Neuronal stem cell (in vitro differentiated cells): Measurements from ENCODE around the gene TACC2.

Experiments used
- DNase-seq: peaks from one replicate; pipeline ENCODE4 v3.0.0-alpha.2; 2013; ENCODE audit warnings: low spot score
- H2AFZ ChIP-seq: one replicate; pipeline ENCODE4 v1.6.1; 2013; ENCODE audit warnings: mild to moderate bottlenecking, low read length, inconsistent platforms
- H2AK5ac ChIP-seq: 2 replicates; pipeline ENCODE4 v1.6.1; 2013; ENCODE audit warnings: low read depth, mild to moderate bottlenecking, inconsistent platforms, low read length, moderate library complexity, mixed read lengths
- H2BK120ac ChIP-seq: 2 replicates; pipeline ENCODE4 v1.6.1; 2013; ENCODE audit warnings: low read depth, mild to moderate bottlenecking, inconsistent platforms, low read length, moderate library complexity, mixed read lengths
- H2BK12ac ChIP-seq: one replicate; pipeline ENCODE4 v1.6.1; 2013; ENCODE audit warnings: low read length, inconsistent platforms
- H2BK15ac ChIP-seq: 2 replicates; pipeline ENCODE4 v1.6.1; 2013; ENCODE audit warnings: mild to moderate bottlenecking, low read length, inconsistent platforms, mixed read lengths
- H2BK5ac ChIP-seq: one replicate; pipeline ENCODE4 v1.6.1; 2013; ENCODE audit warnings: inconsistent platforms, mild to moderate bottlenecking, low read length, moderate library complexity
- H3K14ac ChIP-seq: one replicate; pipeline ENCODE4 v1.6.1; 2013; ENCODE audit warnings: low read length, inconsistent platforms
- H3K18ac ChIP-seq: 2 replicates; pipeline ENCODE4 v1.6.1; 2013; ENCODE audit warnings: low read length, inconsistent platforms
- H3K23ac ChIP-seq: 2 replicates; pipeline ENCODE4 v1.6.1; 2013; ENCODE audit warnings: low read depth, mild to moderate bottlenecking, mixed read lengths, low read length, inconsistent platforms; ENCODE audit not compliant: poor library complexity
- H3K27ac ChIP-seq: replicated peaks from 3 replicates; pipeline ENCODE4 v1.5.1; 2013; ENCODE audit warnings: low read length, inconsistent platforms
- H3K27me3 ChIP-seq, 3 experiments: 2 replicates each; pipeline ENCODE4 v1.6.1; 2013; ENCODE audit warnings: low read length in 3 of 3, mild to moderate bottlenecking in 2 of 3, inconsistent platforms in 1 of 3, low read depth in 1 of 3, mixed read lengths in 1 of 3, moderate library complexity in 1 of 3; ENCODE audit not compliant: control insufficient read depth in 3 of 3, insufficient read depth in 3 of 3
- H3K36me3 ChIP-seq, 2 donors: replicated peaks in 1 of 2; 2 replicates each; pipeline ENCODE4 v1.6.1; 2013; ENCODE audit warnings: low read length in 2 of 2; ENCODE audit not compliant: control insufficient read depth in 2 of 2, insufficient read depth in 2 of 2
- H3K4ac ChIP-seq: 2 replicates; pipeline ENCODE4 v1.6.1; 2013; ENCODE audit warnings: inconsistent platforms, mild to moderate bottlenecking, low read length, moderate library complexity
- H3K4me1 ChIP-seq, 2 donors: 1 replicate in 1 of 2; 2 replicates in 1 of 2; pipeline ENCODE4 v1.6.1; 2013; ENCODE audit warnings: low read length in 2 of 2, low read depth in 1 of 2; ENCODE audit not compliant: control insufficient read depth in 2 of 2, insufficient read depth in 1 of 2
- H3K4me2 ChIP-seq: one replicate; pipeline ENCODE4 v1.6.1; 2013; ENCODE audit warnings: mild to moderate bottlenecking, low read length, inconsistent platforms; ENCODE audit not compliant: insufficient read depth, poor library complexity, severe bottlenecking
- H3K4me3 ChIP-seq, 2 donors: 2 replicates each; pipeline ENCODE4 v1.5.1; 2013; ENCODE audit warnings: low read length in 2 of 2, mild to moderate bottlenecking in 2 of 2, inconsistent platforms in 1 of 2, moderate library complexity in 1 of 2
- H3K79me1 ChIP-seq: one replicate; pipeline ENCODE4 v1.6.1; 2013; ENCODE audit warnings: low read depth, mild to moderate bottlenecking, inconsistent platforms, low read length, moderate library complexity
- H3K9ac ChIP-seq: one replicate; pipeline ENCODE4 v1.6.1; 2013; ENCODE audit warnings: mild to moderate bottlenecking, low read depth, low read length, inconsistent platforms; ENCODE audit not compliant: poor library complexity
- H3K9me3 ChIP-seq, 2 donors: replicated peaks in 1 of 2; 2 replicates each; pipeline versions ENCODE3 to v1.6.1; 2013; ENCODE audit warnings: low read length in 2 of 2, mild to moderate bottlenecking in 2 of 2, inconsistent platforms in 1 of 2, low read depth in 1 of 2, mixed read lengths in 1 of 2, moderate library complexity in 1 of 2; ENCODE audit not compliant: control insufficient read depth in 2 of 2, insufficient read depth in 1 of 2
- H4K8ac ChIP-seq: one replicate; pipeline ENCODE4 v1.6.1; 2013; ENCODE audit warnings: low read depth, mild to moderate bottlenecking, inconsistent platforms, low read length, moderate library complexity
- H4K91ac ChIP-seq: one replicate; pipeline ENCODE4 v1.6.1; 2013; ENCODE audit warnings: low read length, low read depth, mild to moderate bottlenecking, inconsistent platforms; ENCODE audit not compliant: poor library complexity
- WGBS, 2 donors: extraction: QIAGEN DNeasy Blood & Tissue Kit; methylation state at CpG; one replicate each; pipeline ENCODE4 v1.1.7; 2013; ENCODE audit warnings: missing lambda C conversion rate in 2 of 2, mixed read lengths in 1 of 2; ENCODE audit not compliant: insufficient read length in 2 of 2, insufficient replicate concordance in 1 of 2; ENCODE audit errors: extremely low coverage in 2 of 2; 5-methylcytosine and 5-hydroxymethylcytosine counted together

TACC2 gene

DNA sequence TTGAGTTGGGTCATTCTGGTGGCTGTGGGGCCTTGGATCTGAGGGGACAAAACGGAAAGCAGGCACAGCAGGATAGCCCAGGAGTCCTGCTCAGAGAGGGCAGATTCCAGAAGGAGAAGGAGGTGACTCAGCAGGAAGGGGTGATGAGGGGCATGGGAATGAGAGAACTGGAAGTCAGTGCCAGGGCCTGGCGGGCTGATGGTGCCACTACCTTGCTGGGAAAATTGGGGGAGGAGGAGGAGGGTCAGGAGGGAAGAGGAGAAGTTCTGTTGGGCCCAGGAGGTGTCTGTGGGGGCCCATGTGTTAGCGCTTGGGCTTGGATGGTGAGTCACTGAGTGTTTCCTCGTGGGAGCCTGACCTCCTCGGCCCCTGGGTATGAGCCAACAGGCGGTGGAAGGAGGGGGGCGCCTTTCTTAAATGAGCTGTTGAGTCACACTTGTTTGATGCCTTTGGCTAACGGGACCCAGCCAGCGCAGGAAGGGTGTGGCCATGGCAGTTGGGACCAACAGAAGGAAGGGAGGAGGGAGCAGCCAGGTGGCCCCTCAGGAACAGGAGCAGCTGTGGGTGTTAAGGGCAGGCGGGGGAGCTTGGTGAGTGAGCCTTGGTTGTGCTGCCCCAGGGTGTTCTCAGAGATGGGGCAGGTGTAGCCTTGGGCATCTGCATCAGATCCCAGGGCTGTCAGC is 152.1 kb downstream of the TACC2 start:
- Histone ChIP-seq H2BK5ac (no peak overlapping the region), H3K79me1 (peaks cover 7% of the 10 kb centered on the region), H3K4ac (no peak overlapping the region), H4K91ac (no peak overlapping the region), H3K27me3 (no peaks in the 10 kb centered on the region), H3K18ac (no peak overlapping the region), H3K27ac (no peak overlapping the region), H3K9ac (no peak overlapping the region), H3K23ac (peak overlapping the region; percentile 66), H4K8ac (no peak overlapping the region), H2AK5ac (peak overlapping the region; percentile 17), H3K4me3 (no peak overlapping the region), H3K4me1 (peaks cover 5 to 9% of the 10 kb centered on the region in 2 donors), H2BK15ac (no peak overlapping the region), H3K9me3 (peaks cover 2 to 23% of the 10 kb centered on the region in 2 donors), H3K36me3 (peaks cover 7 to 43% of the 10 kb centered on the region in 2 donors), H2AFZ (no peak overlapping the region), H2BK12ac (no peak overlapping the region), H3K4me2 (no peak overlapping the region), H2BK120ac (no peak overlapping the region), H3K14ac (no peak overlapping the region)
- WGBS, 2 donors = no CpG with 5 or more reads among the region's 10 CpGs
- no peak for DNase-seq

DNA sequence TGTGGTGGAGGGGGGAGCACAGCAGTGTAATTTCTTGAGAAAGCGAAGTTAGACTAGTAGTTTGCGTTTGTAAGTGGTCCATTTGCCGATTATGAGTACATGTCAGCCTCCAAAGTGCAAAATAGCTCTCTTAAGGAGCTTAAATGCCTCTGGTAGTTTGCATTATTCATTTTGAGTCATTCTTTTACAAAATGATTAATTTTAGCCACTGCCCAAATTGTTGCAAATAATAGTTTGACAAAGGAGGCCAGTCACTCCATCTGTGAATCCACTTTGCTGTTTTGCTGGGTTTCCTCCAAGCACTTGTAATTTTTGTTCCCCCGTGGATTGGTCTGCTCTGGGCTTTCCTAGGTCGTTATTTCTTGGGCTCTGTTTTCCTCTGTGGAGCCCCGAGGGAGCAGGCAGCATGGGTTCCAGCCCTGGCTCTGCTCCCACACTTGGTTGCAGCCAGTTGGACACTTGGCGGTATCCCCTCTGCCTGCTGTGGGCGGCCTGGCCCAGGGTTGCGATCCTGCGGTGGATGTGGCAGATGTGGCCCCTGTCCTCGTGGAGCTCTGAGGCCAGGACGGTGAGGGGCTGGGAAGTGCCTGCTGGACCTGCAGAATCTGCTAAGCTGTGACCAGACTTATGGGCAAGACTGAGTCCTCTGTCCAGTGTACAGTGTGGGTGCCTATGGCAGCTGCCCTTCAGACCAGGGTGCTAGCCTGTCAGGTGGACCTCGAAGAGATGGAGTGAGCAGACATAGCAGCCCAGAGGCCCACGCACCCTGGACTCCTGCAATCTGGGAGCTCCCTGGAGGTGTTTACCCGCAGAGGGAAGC is 153.1 kb downstream of the TACC2 start:
- no peak for DNase-seq
- no peak overlapping the region for H3K27ac ChIP-seq
- peak overlapping the region; percentile 78 for H3K14ac ChIP-seq

DNA sequence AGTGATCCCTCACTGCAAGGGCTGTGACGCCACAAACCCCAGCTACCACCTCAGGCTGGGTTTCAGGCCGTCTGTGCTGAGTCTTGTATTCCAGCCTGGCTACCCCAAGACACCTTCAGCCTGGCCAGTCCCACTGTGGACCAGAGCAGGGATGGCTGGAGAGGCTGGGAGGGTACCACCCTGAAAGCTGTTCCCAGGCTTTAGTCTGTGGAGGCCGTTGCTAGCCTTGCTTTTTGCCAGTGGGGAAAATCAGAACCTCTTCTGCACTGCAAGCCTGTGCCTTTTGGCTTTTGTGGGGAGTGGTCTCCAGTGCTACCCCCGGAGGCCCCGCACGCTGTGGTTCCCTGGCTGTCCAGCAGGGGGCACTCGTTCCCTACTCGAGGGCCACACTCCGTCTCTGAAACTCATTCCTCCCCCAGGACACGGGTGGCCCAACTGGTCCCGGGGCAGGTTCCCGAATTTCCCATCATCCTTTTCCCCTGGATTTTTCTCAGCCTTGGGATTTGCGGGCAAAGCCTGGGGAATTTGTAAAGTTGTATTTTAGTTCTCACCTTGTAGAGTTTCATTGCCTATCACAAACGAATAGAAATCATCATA is 153.8 kb downstream of the TACC2 start:
- no CpG with 5 or more reads among the region's 14 CpGs for WGBS, 2 donors
- no peak overlapping the region for H2AK5ac ChIP-seq
- peak overlapping the region; percentile 78 for H3K14ac ChIP-seq
- H3K4me1 ChIP-seq = peaks cover 5 to 9% of the 10 kb centered on the region in 2 donors
- no peaks in the 10 kb centered on the region for H3K27me3 ChIP-seq
- peaks cover 7% of the 10 kb centered on the region for H3K79me1 ChIP-seq
- peak overlapping the region; percentile 35 for H2BK5ac ChIP-seq
- H2BK120ac ChIP-seq = no peak overlapping the region
- DNase-seq = peak; percentile 54
- no peak overlapping the region for H2AFZ ChIP-seq
- H3K36me3 ChIP-seq = peaks cover 7 to 47% of the 10 kb centered on the region in 2 donors
- no peak overlapping the region for H4K8ac ChIP-seq
- H2BK15ac ChIP-seq = no peak overlapping the region
- H3K9ac ChIP-seq = peak overlapping the region; percentile 6
- no peak overlapping the region for H2BK12ac ChIP-seq
- H4K91ac ChIP-seq = no peak overlapping the region
- no peak overlapping the region for H3K4ac ChIP-seq
- no peak overlapping the region for H3K4me2 ChIP-seq
- H3K18ac ChIP-seq = peak overlapping the region; percentile 50
- no peak overlapping the region for H3K27ac ChIP-seq
- H3K9me3 ChIP-seq = peaks cover 2 to 22% of the 10 kb centered on the region in 2 donors
- peak overlapping the region; percentile 26 for H3K23ac ChIP-seq
- H3K4me3 ChIP-seq = no peak overlapping the region

More for the DNA sequence above, 153.1 kb downstream of the TACC2 start:
- H3K4me3 ChIP-seq = no peak overlapping the region
- no CpG with 5 or more reads among the region's 15 CpGs for WGBS, 2 donors
- peaks cover 7% of the 10 kb centered on the region for H3K79me1 ChIP-seq
- no peak overlapping the region for H3K4me2 ChIP-seq
- H2BK15ac ChIP-seq = no peak overlapping the region
- peak overlapping the region; percentile 26 for H3K23ac ChIP-seq
- H2BK5ac ChIP-seq = peak overlapping the region; percentile 35
- no peak overlapping the region for H2AFZ ChIP-seq
- H4K8ac ChIP-seq = no peak overlapping the region
- peak overlapping the region; percentile 69 for H2BK12ac ChIP-seq
- H4K91ac ChIP-seq = no peak overlapping the region
- no peak overlapping the region for H2AK5ac ChIP-seq
- H3K36me3 ChIP-seq = peaks cover 7 to 48% of the 10 kb centered on the region in 2 donors
- no peak overlapping the region for H2BK120ac ChIP-seq
- peaks cover 5 to 9% of the 10 kb centered on the region in 2 donors for H3K4me1 ChIP-seq
- no peaks in the 10 kb centered on the region for H3K27me3 ChIP-seq
- H3K9ac ChIP-seq = peak overlapping the region; percentile 40
- no peak overlapping the region for H3K4ac ChIP-seq
- H3K9me3 ChIP-seq = peaks cover 2 to 23% of the 10 kb centered on the region in 2 donors
- H3K18ac ChIP-seq = peak overlapping the region; percentile 50
